ENCODE measurements around the gene CASTOR1.

The CASTOR1 gene

GRCh38 chr22:30296324-30296723 lies 7.0 kb upstream of the CASTOR1 start:
- no peaks in the 10 kb centered on the region for H3K9me3 ChIP-seq (ENCODE audit: control insufficient read depth, insufficient read depth, low read depth, low read length)
- no peak overlapping the region for H3K4me3 ChIP-seq (ENCODE audit: low read depth, low read length)
- peaks cover 3 to 83% of the 10 kb centered on the region in 2 experiments; a peak in 2 of 3 replicates for H3K36me3 ChIP-seq (ENCODE audit: control insufficient read depth in 2 of 2, insufficient read depth in 1 of 2, low read length in 2 of 2)
- H3K4me1 ChIP-seq (ENCODE audit: control insufficient read depth, insufficient read depth, low read length): no peaks in the 10 kb centered on the region
- TF ChIP-seq ZNF549 (tag by site-specific recombination; IDR thresholded peaks at IDR 0.05) (no peak), ZNF488 (tag by site-specific recombination; IDR thresholded peaks at IDR 0.05) (no peak), ZNF473 (tag by site-specific recombination; IDR thresholded peaks at IDR 0.05) (no peak), ZNF623 (tag by site-specific recombination; IDR thresholded peaks at IDR 0.05) (no peak), ZNF23 (tag by site-specific recombination; IDR thresholded peaks at IDR 0.05; ENCODE audit: borderline replicate concordance) (no peak), ZNF777 (tag by site-specific recombination; IDR thresholded peaks at IDR 0.05; ENCODE audit: borderline replicate concordance) (no peak), BCL11A (tag by site-specific recombination; IDR thresholded peaks at IDR 0.05; ENCODE audit: low read depth) (no peak), ZNF140 (tag by site-specific recombination; IDR thresholded peaks at IDR 0.05) (no peak), REST (tag by site-specific recombination; IDR thresholded peaks at IDR 0.05) (no peak)
- no peak overlapping the region for H3K27ac ChIP-seq (ENCODE audit: extremely low read depth, low read depth, low read length)
- ChIA-PET CTCF (interaction anchor here (0.6 to 2.2 kb wide), 5 partner anchors 9 to 188 kb away, joined by 3 to 8 read pairs (median 3); no protein-coding TSS in a partner anchor), POLR2A (no interaction called here)

- CTCF ChIA-PET: interaction anchor here (0.7 to 2.2 kb wide), 2 partner anchors 8 to 188 kb away, joined by 3 to 8 read pairs; no protein-coding TSS in a partner anchor
Observed at GRCh38 chr22:30295576-30295975, 6.3 kb upstream of the CASTOR1 start.

GRCh38 chr22:30294830-30295229 lies 5.5 kb upstream of the CASTOR1 start:
- H3K4me3 ChIP-seq (ENCODE audit: low read depth, low read length): no peak overlapping the region
- TF ChIP-seq OSR2 (tag by site-specific recombination; IDR thresholded peaks at IDR 0.05) (no peak), ZSCAN30 (tag by site-specific recombination; IDR thresholded peaks at IDR 0.05) (no peak), ZNF416 (tag by site-specific recombination; IDR thresholded peaks at IDR 0.05) (no peak), SP3 (tag by site-specific recombination; IDR thresholded peaks at IDR 0.05) (no peak), ZNF280C (tag by site-specific recombination; IDR thresholded peaks at IDR 0.05) (no peak), ZNF624 (tag by site-specific recombination; IDR thresholded peaks at IDR 0.05) (no peak), ZNF394 (tag by site-specific recombination; IDR thresholded peaks at IDR 0.05; ENCODE audit: borderline replicate concordance) (no peak), ZNF292 (tag by site-specific recombination; IDR thresholded peaks at IDR 0.05; ENCODE audit: borderline replicate concordance, low read depth) (no peak), ZNF513 (tag by site-specific recombination; IDR thresholded peaks at IDR 0.05) (no peak), ZNF777 (tag by site-specific recombination; IDR thresholded peaks at IDR 0.05; ENCODE audit: borderline replicate concordance) (no peak), ZNF837 (tag by site-specific recombination; IDR thresholded peaks at IDR 0.05) (no peak)
- no peaks in the 10 kb centered on the region for H3K4me1 ChIP-seq (ENCODE audit: control insufficient read depth, insufficient read depth, low read length)
- CTCF ChIA-PET: no interaction called here
- H3K9me3 ChIP-seq (ENCODE audit: control insufficient read depth, insufficient read depth, low read depth, low read length): no peaks in the 10 kb centered on the region
- POLR2A ChIA-PET: no interaction called here
- H3K27ac ChIP-seq (ENCODE audit: extremely low read depth, low read depth, low read length): no peak overlapping the region
- H3K36me3 ChIP-seq (ENCODE audit: control insufficient read depth in 2 of 2, insufficient read depth in 1 of 2, low read length in 2 of 2): peaks cover 3 to 73% of the 10 kb centered on the region in 2 experiments; a peak in 2 of 3 replicates

More at GRCh38 chr22:30295576-30295975, 6.3 kb upstream of the CASTOR1 start:
- Histone ChIP-seq H3K4me3 (ENCODE audit: low read depth, low read length) (no peak overlapping the region), H3K36me3 (ENCODE audit: control insufficient read depth in 2 of 2, insufficient read depth in 1 of 2, low read length in 2 of 2) (peaks cover 3 to 76% of the 10 kb centered on the region in 2 experiments; a peak in 2 of 3 replicates), H3K27ac (ENCODE audit: extremely low read depth, low read depth, low read length) (no peak overlapping the region), H3K4me1 (ENCODE audit: control insufficient read depth, insufficient read depth, low read length) (no peaks in the 10 kb centered on the region), H3K9me3 (ENCODE audit: control insufficient read depth, insufficient read depth, low read depth, low read length) (no peaks in the 10 kb centered on the region)
- TF ChIP-seq ZNF2 (tag by site-specific recombination; IDR thresholded peaks at IDR 0.05) (no peak), ZBTB21 (tag by site-specific recombination; IDR thresholded peaks at IDR 0.05) (no peak), ZNF654 (tag by site-specific recombination; IDR thresholded peaks at IDR 0.05; ENCODE audit: low read depth) (no peak), ZNF580 (tag by site-specific recombination; IDR thresholded peaks at IDR 0.05) (no peak), ZNF426 (tag by site-specific recombination; IDR thresholded peaks at IDR 0.05) (no peak), ZNF214 (tag by site-specific recombination; IDR thresholded peaks at IDR 0.05; ENCODE audit: borderline replicate concordance) (no peak)
- POLR2A ChIA-PET: no interaction called here
